ENCODE data around the gene RPL36.

The RPL36 gene

GRCh38 chr19:5680437-5681368, 9.4 kb upstream of the RPL36 start, which contains the start of the genes HSD11B1L and MICOS13:
HSD11B1L (plus strand) TSS chr19:5681027; CDS start chr19:5684833, 3,806 bp downstream.
MICOS13 (minus strand) TSS chr19:5680516; CDS start chr19:5680486, 30 bp downstream.
- TF ChIP-seq, protein P1, sequence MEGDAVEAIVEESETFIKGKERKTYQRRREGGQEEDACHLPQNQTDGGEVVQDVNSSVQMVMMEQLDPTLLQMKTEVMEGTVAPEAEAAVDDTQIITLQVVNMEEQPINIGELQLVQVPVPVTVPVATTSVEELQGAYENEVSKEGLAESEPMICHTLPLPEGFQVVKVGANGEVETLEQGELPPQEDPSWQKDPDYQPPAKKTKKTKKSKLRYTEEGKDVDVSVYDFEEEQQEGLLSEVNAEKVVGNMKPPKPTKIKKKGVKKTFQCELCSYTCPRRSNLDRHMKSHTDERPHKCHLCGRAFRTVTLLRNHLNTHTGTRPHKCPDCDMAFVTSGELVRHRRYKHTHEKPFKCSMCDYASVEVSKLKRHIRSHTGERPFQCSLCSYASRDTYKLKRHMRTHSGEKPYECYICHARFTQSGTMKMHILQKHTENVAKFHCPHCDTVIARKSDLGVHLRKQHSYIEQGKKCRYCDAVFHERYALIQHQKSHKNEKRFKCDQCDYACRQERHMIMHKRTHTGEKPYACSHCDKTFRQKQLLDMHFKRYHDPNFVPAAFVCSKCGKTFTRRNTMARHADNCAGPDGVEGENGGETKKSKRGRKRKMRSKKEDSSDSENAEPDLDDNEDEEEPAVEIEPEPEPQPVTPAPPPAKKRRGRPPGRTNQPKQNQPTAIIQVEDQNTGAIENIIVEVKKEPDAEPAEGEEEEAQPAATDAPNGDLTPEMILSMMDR (IDR thresholded peaks at IDR 0.05; ENCODE audit: insufficient read depth, low read length, poor library complexity, severe bottlenecking) = no peak
- TF ChIP-seq EZH2phosphoT487 (conservative IDR thresholded peaks at IDR 0.05; ENCODE audit: low read length) = no peak
- Histone ChIP-seq H3K9ac (ENCODE audit: low read length) (peak within 1 kb of the TSS; percentile 96), H3K27me3 (ENCODE audit: low read length) (no peaks in the 10 kb centered on the region), H2AFZ (ENCODE audit: low read depth, low read length, severe bottlenecking) (peak within 1 kb of the TSS; percentile 67), H3K9me3 (ENCODE audit: insufficient read depth, low read length) (no peaks in the 10 kb centered on the region), H4K20me1 (ENCODE audit: low read depth, low read length) (no peaks in the 10 kb centered on the region), H3K27ac (ENCODE audit: low read depth, low read length) (peak within 1 kb of the TSS; percentile 51), H3K36me3 (ENCODE audit: low read length) (no peaks in the 10 kb centered on the region), H3K4me3 (ENCODE audit: insufficient read depth, low read length, poor library complexity, severe bottlenecking) (peak within 1 kb of the TSS; percentile 100), H3K9me2 (replicated peaks; ENCODE audit: insufficient read depth, low read length) (no peaks in the 10 kb centered on the region), H3K79me2 (ENCODE audit: insufficient read depth, low read length) (peaks cover 7% of the 10 kb centered on the region), H3K4me2 (ENCODE audit: low read depth, low read length, poor library complexity, severe bottlenecking) (peak within 1 kb of the TSS; percentile 72), H3F3A (ENCODE audit: insufficient read depth) (peaks cover under 1% of the 10 kb centered on the region; the same call in 1 of the 2 replicates)

DNA sequence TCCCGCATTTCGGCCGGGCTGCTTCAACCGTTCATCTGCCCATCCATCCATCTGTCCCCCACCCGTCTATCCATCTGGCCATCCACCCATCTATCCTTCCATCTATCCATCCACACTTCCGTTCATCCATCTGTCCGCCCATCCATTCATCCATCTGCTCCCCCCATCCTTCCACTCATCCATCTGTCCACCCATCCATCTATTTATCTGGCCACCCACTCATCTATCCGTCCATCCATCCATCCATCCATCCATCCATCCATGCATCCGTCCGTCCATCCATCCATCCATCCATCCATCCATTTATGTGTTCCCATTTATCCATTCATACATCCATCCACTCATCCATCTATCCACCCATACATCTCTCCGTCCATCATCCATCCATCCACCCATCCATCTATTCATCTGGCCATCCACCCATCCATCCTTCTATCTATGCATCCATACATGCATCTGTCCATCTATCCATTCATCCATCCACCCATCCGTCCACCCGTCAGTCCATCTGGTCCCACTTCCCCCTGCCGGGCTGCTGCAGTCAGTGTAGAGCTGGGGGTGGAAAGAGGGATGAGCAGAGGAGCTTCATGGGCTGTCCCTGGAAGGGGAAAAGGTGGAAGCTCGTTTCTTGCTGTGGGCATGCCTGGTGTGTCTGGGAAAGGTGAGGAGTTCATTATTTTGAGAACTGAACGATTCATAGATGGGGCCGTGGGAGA, 8.5 kb upstream of the RPL36 start:
- no peak overlapping the region for H3K27ac ChIP-seq (ENCODE audit: low read depth, low read length)
- no peak overlapping the region for H2AFZ ChIP-seq (ENCODE audit: low read depth, low read length, severe bottlenecking)

DNA sequence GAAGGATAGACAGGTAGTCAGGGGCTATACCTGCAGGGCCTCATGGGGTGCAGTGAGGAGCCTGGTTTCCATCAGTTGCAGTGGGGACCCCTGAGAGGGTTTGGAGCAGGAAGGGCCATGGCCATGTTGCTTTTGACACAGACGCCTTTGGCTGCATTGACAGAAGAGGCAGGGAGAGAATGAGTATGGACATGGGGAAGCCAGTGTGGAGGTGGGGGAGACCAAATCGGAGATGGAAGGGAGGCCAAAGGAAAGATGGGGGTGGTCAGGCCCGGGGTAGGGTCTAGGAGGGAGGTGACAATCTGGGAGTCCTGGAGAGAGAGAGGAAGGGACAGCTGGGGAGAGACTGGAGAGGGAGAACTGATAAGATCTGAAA, 8.0 kb upstream of the RPL36 start:
- TF ChIP-seq, protein P1 (IDR thresholded peaks at IDR 0.05; ENCODE audit: insufficient read depth, low read length, poor library complexity, severe bottlenecking) = no peak
- TF ChIP-seq EZH2phosphoT487 (conservative IDR thresholded peaks at IDR 0.05; ENCODE audit: low read length) = no peak
- Histone ChIP-seq H3K9me3 (ENCODE audit: insufficient read depth, low read length) (no peaks in the 10 kb centered on the region), H3K79me2 (ENCODE audit: insufficient read depth, low read length) (peaks cover 7% of the 10 kb centered on the region), H3K27me3 (ENCODE audit: low read length) (no peaks in the 10 kb centered on the region), H3K4me3 (ENCODE audit: insufficient read depth, low read length, poor library complexity, severe bottlenecking) (no peak overlapping the region), H3K36me3 (ENCODE audit: low read length) (no peaks in the 10 kb centered on the region), H3K9me2 (replicated peaks; ENCODE audit: insufficient read depth, low read length) (no peaks in the 10 kb centered on the region), H4K20me1 (ENCODE audit: low read depth, low read length) (no peaks in the 10 kb centered on the region), H2AFZ (ENCODE audit: low read depth, low read length, severe bottlenecking) (no peak overlapping the region), H3F3A (ENCODE audit: insufficient read depth) (peaks cover 5% of the 10 kb centered on the region; the same call in 1 of the 2 replicates), H3K27ac (ENCODE audit: low read depth, low read length) (no peak overlapping the region), H3K4me2 (ENCODE audit: low read depth, low read length, poor library complexity, severe bottlenecking) (no peak overlapping the region), H3K9ac (ENCODE audit: low read length) (no peak overlapping the region)

More for the DNA sequence above, 8.5 kb upstream of the RPL36 start:
- H3K9me2 ChIP-seq (replicated peaks; ENCODE audit: insufficient read depth, low read length) = no peaks in the 10 kb centered on the region
- no peak overlapping the region for H3K9ac ChIP-seq (ENCODE audit: low read length)
- H3K36me3 ChIP-seq (ENCODE audit: low read length) = no peaks in the 10 kb centered on the region
- no peaks in the 10 kb centered on the region for H4K20me1 ChIP-seq (ENCODE audit: low read depth, low read length)
- no peak for TF ChIP-seq EZH2phosphoT487 (conservative IDR thresholded peaks at IDR 0.05; ENCODE audit: low read length)
- TF ChIP-seq, protein P1 (IDR thresholded peaks at IDR 0.05; ENCODE audit: insufficient read depth, low read length, poor library complexity, severe bottlenecking) = no peak
- no peaks in the 10 kb centered on the region for H3K27me3 ChIP-seq (ENCODE audit: low read length)
- H3K9me3 ChIP-seq (ENCODE audit: insufficient read depth, low read length) = no peaks in the 10 kb centered on the region
- H3K4me2 ChIP-seq (ENCODE audit: low read depth, low read length, poor library complexity, severe bottlenecking) = peak overlapping the region; percentile 47
- H3K4me3 ChIP-seq (ENCODE audit: insufficient read depth, low read length, poor library complexity, severe bottlenecking) = peak overlapping the region; percentile 100
- H3K79me2 ChIP-seq (ENCODE audit: insufficient read depth, low read length) = peaks cover 7% of the 10 kb centered on the region
- H3F3A ChIP-seq (ENCODE audit: insufficient read depth) = peaks cover 5% of the 10 kb centered on the region; the same call in 1 of the 2 replicates
